ENCODE measurements around the gene TAF4.

GRCh38 chr20:61929561-61929960 lies 136.1 kb downstream of the TAF4 start:
- no peak for TF ChIP-seq CTCF (IDR thresholded peaks at IDR 0.05)
- TF ChIP-seq POLR2A (IDR thresholded peaks at IDR 0.05) = no peak
